Endodermal cell (in vitro differentiated cells): Measurements from ENCODE around the gene VIM. TPM values are rescaled to one million over a fixed set of nuclear protein-coding genes. Genes with fewer than 3 reads are reported as not detected.
"Not testable (repeated sequence)": the region's sequence is repeated elsewhere in the genome, so short reads cannot be mapped to it uniquely, and the experiment has no call there.

Experiments
- DNase-seq: peaks from one replicate; pipeline ENCODE4 v3.0.0-alpha.2; 2017
- H3K27ac ChIP-seq: 2 replicates; pipeline ENCODE4 v1.5.1; 2013; ENCODE audit warnings: mild to moderate bottlenecking, low read depth, low read length, moderate library complexity
- H3K27me3 ChIP-seq: 2 replicates; pipeline ENCODE4 v1.6.1; 2013; ENCODE audit warnings: mild to moderate bottlenecking, low read length, moderate library complexity; ENCODE audit not compliant: insufficient read depth, control insufficient read depth, poor library complexity, severe bottlenecking
- H3K36me3 ChIP-seq: 2 replicates; pipeline ENCODE4 v1.7.0; 2013; ENCODE audit warnings: mild to moderate bottlenecking, low read length, moderate library complexity; ENCODE audit not compliant: control insufficient read depth, insufficient read depth
- H3K4me1 ChIP-seq: one replicate; pipeline ENCODE4 v1.7.0; 2013; ENCODE audit warnings: low read length; ENCODE audit not compliant: control insufficient read depth, insufficient read depth
- H3K4me3 ChIP-seq: 2 replicates; pipeline ENCODE4 v1.5.1; 2013; ENCODE audit warnings: mild to moderate bottlenecking, low read length, moderate library complexity
- H3K9ac ChIP-seq: 2 replicates; pipeline ENCODE4 v1.6.1; 2013; ENCODE audit warnings: mild to moderate bottlenecking, low read length, moderate library complexity; ENCODE audit not compliant: poor library complexity, severe bottlenecking; ENCODE audit errors: extremely low read depth
- H3K9me3 ChIP-seq: 2 replicates; pipeline ENCODE4 v1.6.1; 2013; ENCODE audit warnings: mild to moderate bottlenecking, low read length, moderate library complexity; ENCODE audit not compliant: control insufficient read depth
- H3K27ac Mint-ChIP-seq: 2 replicates; pipeline ENCODE4 v1.8.0; 2020; ENCODE audit warnings: mixed read lengths
- H3K27me3 Mint-ChIP-seq: 2 replicates; pipeline ENCODE4 v1.8.0; 2021; ENCODE audit warnings: mild to moderate bottlenecking, mixed read lengths; ENCODE audit not compliant: insufficient read depth
- H3K36me3 Mint-ChIP-seq: 2 replicates; pipeline ENCODE4 v1.8.0; 2020; ENCODE audit warnings: low read depth, mixed read lengths
- H3K4me1 Mint-ChIP-seq: 2 replicates; pipeline ENCODE4 v1.8.0; 2020; ENCODE audit warnings: mixed read lengths
- H3K4me3 Mint-ChIP-seq: 2 replicates; pipeline ENCODE4 v1.8.0; 2020; ENCODE audit warnings: mild to moderate bottlenecking, moderate library complexity, mixed read lengths
- H3K9me3 Mint-ChIP-seq: 2 replicates; pipeline ENCODE4 v1.8.0; 2020; ENCODE audit warnings: mild to moderate bottlenecking, mixed read lengths
- CTCF ChIP-seq: fragments of 200-600 bp; sonication (generic); conservative IDR thresholded peaks from 2 replicates; pipeline ENCODE4 v1.5.0; 2021; ENCODE audit warnings: antibody characterized with exemption, mild to moderate bottlenecking
- WGBS, 2 experiments: methylation state at CpG; one replicate each; pipeline versions ENCODE4 v1.1.5 to v1.1.7; 2013; ENCODE audit warnings: missing lambda C conversion rate in 2 of 2, mixed read lengths in 1 of 2; ENCODE audit not compliant: insufficient coverage in 1 of 2, insufficient read length in 1 of 2; 5-methylcytosine and 5-hydroxymethylcytosine counted together
- total RNA-seq, 2 donors: library from RNA; stranded (reverse); fragmentation: NEBNext Ultra II Directional in 1 of 2; extraction: Animal tissue kit (Norgen Biotek cat#: 25700) in 1 of 2; gene quantifications; 2 replicates in 1 of 2; 3 replicates in 1 of 2; pipeline ENCODE4 v1.2.1, GENCODE V29; 2021

Gene VIM
- total RNA-seq, 2 donors from 2014 or later: 84.3 to 155 TPM

GRCh38 chr10:17250736-17251135 is 22.7 kb downstream of the VIM start:
- no peak overlapping the region for H3K27ac ChIP-seq
- no peak overlapping the region for H3K27ac Mint-ChIP-seq
- DNase-seq: no peak
- H3K9ac ChIP-seq: no peak overlapping the region
- peaks cover 3% of the 10 kb centered on the region for H3K36me3 Mint-ChIP-seq
- no peaks in the 10 kb centered on the region for H3K4me1 Mint-ChIP-seq
- no peak overlapping the region for H3K4me3 ChIP-seq
- no peaks in the 10 kb centered on the region for H3K4me1 ChIP-seq
- H3K9me3 ChIP-seq: peaks cover 44% of the 10 kb centered on the region
- peaks cover 38% of the 10 kb centered on the region for H3K9me3 Mint-ChIP-seq
- H3K27me3 Mint-ChIP-seq: peaks cover 61% of the 10 kb centered on the region
- H3K36me3 ChIP-seq: no peaks in the 10 kb centered on the region
- H3K4me3 Mint-ChIP-seq: no peak overlapping the region
- WGBS, 2 experiments: 90 to 99% methylated on average over 2 of the region's 2 CpGs
- no peaks in the 10 kb centered on the region for H3K27me3 ChIP-seq
- TF ChIP-seq CTCF: no peak

- Mint-ChIP-seq H3K9me3 (peaks cover 10% of the 10 kb centered on the region), H3K27me3 (peaks cover 48% of the 10 kb centered on the region)
- H3K36me3 ChIP-seq, H3K27ac ChIP-seq, H3K36me3 Mint-ChIP-seq, H3K9ac ChIP-seq, DNase-seq, H3K27ac Mint-ChIP-seq, H3K27me3 ChIP-seq, H3K4me3 Mint-ChIP-seq, H3K4me1 Mint-ChIP-seq, H3K4me1 ChIP-seq, H3K4me3 ChIP-seq: not testable (repeated sequence)
- peaks cover 13% of the 10 kb centered on the region for H3K9me3 ChIP-seq
- 88% methylated on average over 2 of the region's 2 CpGs; no CpG with 5 or more reads in 1 of the 2 experiments for WGBS, 2 experiments
Measured at GRCh38 chr10:17254543-17255050, 26.6 kb downstream of the VIM start.

GRCh38 chr10:17255512-17255911 is 27.5 kb downstream of the VIM start:
- no peak overlapping the region for H3K4me3 ChIP-seq
- no peaks in the 10 kb centered on the region for H3K27me3 ChIP-seq
- Mint-ChIP-seq H3K4me1 (peaks cover 3% of the 10 kb centered on the region), H3K36me3 (no peaks in the 10 kb centered on the region), H3K4me3 (no peak overlapping the region), H3K9me3 (peaks cover 15% of the 10 kb centered on the region), H3K27ac (no peak overlapping the region), H3K27me3 (peaks cover 42% of the 10 kb centered on the region)
- H3K9ac ChIP-seq: no peak overlapping the region
- H3K36me3 ChIP-seq: no peaks in the 10 kb centered on the region
- no peaks in the 10 kb centered on the region for H3K4me1 ChIP-seq
- no peak overlapping the region for H3K27ac ChIP-seq
- H3K9me3 ChIP-seq: peaks cover 13% of the 10 kb centered on the region
- DNase-seq: no peak
- WGBS, 2 experiments: 54 to 64% methylated on average over 3 of the region's 3 CpGs
- no peak for TF ChIP-seq CTCF

GRCh38 chr10:17256051-17256450 is 28.0 kb downstream of the VIM start:
- peaks cover 18% of the 10 kb centered on the region for H3K9me3 Mint-ChIP-seq
- peaks cover 37% of the 10 kb centered on the region for H3K27me3 Mint-ChIP-seq
- no peak for DNase-seq
- no peaks in the 10 kb centered on the region for H3K4me1 ChIP-seq
- no peaks in the 10 kb centered on the region for H3K27me3 ChIP-seq
- WGBS, 2 experiments: 83% methylated on average over 1 of the region's 1 CpG; no CpG with 5 or more reads in 1 of the 2 experiments
- no peak overlapping the region for H3K27ac ChIP-seq
- TF ChIP-seq CTCF: no peak
- no peak overlapping the region for H3K9ac ChIP-seq
- no peaks in the 10 kb centered on the region for H3K36me3 Mint-ChIP-seq
- H3K27ac Mint-ChIP-seq: no peak overlapping the region
- no peak overlapping the region for H3K4me3 ChIP-seq
- H3K36me3 ChIP-seq: no peaks in the 10 kb centered on the region
- H3K9me3 ChIP-seq: peaks cover 13% of the 10 kb centered on the region
- H3K4me3 Mint-ChIP-seq: no peak overlapping the region
- peaks cover 3% of the 10 kb centered on the region for H3K4me1 Mint-ChIP-seq
